Muscle layer of colon (tissue), 2 donors: ENCODE data around the gene CCIN.

Experiments used
- H3K27ac ChIP-seq: one replicate; pipeline ENCODE4 v1.7.0; 2013; ENCODE audit warnings: low read depth, mild to moderate bottlenecking, low read length, moderate library complexity
- H3K27me3 ChIP-seq, 2 donors: one replicate each; pipeline ENCODE4 v1.7.0; 2013; ENCODE audit warnings: low read length in 2 of 2, mild to moderate bottlenecking in 2 of 2; ENCODE audit not compliant: insufficient read depth in 2 of 2, control insufficient read depth in 1 of 2
- H3K36me3 ChIP-seq: one replicate; pipeline ENCODE4 v1.7.0; 2013; ENCODE audit warnings: mild to moderate bottlenecking, low read length; ENCODE audit not compliant: insufficient read depth
- H3K4me1 ChIP-seq: one replicate; pipeline ENCODE4 v1.7.0; 2013; ENCODE audit warnings: mild to moderate bottlenecking, low read length; ENCODE audit not compliant: insufficient read depth
- H3K4me3 ChIP-seq, 2 donors: one replicate each; pipeline ENCODE4 v1.7.0; 2013; ENCODE audit warnings: low read length in 2 of 2, low read depth in 1 of 2, mild to moderate bottlenecking in 1 of 2, moderate library complexity in 1 of 2
- H3K9ac ChIP-seq: one replicate; pipeline ENCODE4 v1.7.0; 2013; ENCODE audit warnings: low read length
- H3K9me3 ChIP-seq: one replicate; pipeline ENCODE4 v1.7.0; 2013; ENCODE audit warnings: mild to moderate bottlenecking, low read length
- donor health status: abdominal sarcoma.
- donor health status: Adenocarcinoma of cecum.

Gene CCIN

GRCh38 chr9:36218011-36218410, 48.8 kb downstream of the CCIN start:
- Histone ChIP-seq H3K4me1 (peaks cover 13% of the 10 kb centered on the region), H3K9me3 (no peaks in the 10 kb centered on the region), H3K36me3 (peaks cover 75% of the 10 kb centered on the region), H3K27me3 (no peaks in the 10 kb centered on the region), H3K4me3 (no peak overlapping the region), H3K27ac (no peak overlapping the region), H3K9ac (no peak overlapping the region)

GRCh38 chr9:36218411-36218901, 49.3 kb downstream of the CCIN start:
- Histone ChIP-seq H3K36me3 (peaks cover 75% of the 10 kb centered on the region), H3K27ac (no peak overlapping the region), H3K9me3 (no peaks in the 10 kb centered on the region), H3K27me3 (no peaks in the 10 kb centered on the region), H3K4me3 (no peak overlapping the region), H3K9ac (no peak overlapping the region), H3K4me1 (peaks cover 13% of the 10 kb centered on the region)
